Spleen (tissue), 11 donors: Measurements from ENCODE around the gene U2AF2. TPM values are rescaled to one million over a fixed set of nuclear protein-coding genes. Genes with fewer than 3 reads are reported as not detected.

Source experiments
- DNase-seq: peaks from one replicate; pipeline ENCODE4 v3.0.0-alpha.2; 2020
- H3K27ac ChIP-seq, 8 donors: fragments of 200-600 bp; sonication (generic) in 7 of 8; 1 replicate in 4 of 8; 2 replicates in 4 of 8; pipeline versions ENCODE4 v1.5.0 to v1.8.0; 2016 to 2021; ENCODE audit warnings: inconsistent platforms in 4 of 8, mild to moderate bottlenecking in 4 of 8, moderate library complexity in 1 of 8
- H3K27me3 ChIP-seq, 7 donors: fragments of 200-600 bp; sonication (generic) in 6 of 7; replicated peaks in 1 of 7; 1 replicate in 4 of 7; 2 replicates in 3 of 7; pipeline versions ENCODE4 v1.5.0 to v1.8.0; 2016 to 2021; ENCODE audit warnings: inconsistent platforms in 3 of 7, mild to moderate bottlenecking in 1 of 7
- H3K36me3 ChIP-seq, 6 donors: fragments of 200-600 bp; sonication (generic) in 5 of 6; 1 replicate in 4 of 6; 2 replicates in 2 of 6; pipeline versions ENCODE4 v1.5.0 to v1.8.0; 2016 to 2021; ENCODE audit warnings: inconsistent platforms in 2 of 6
- H3K4me1 ChIP-seq, 6 donors: fragments of 200-600 bp; sonication (generic) in 5 of 6; 1 replicate in 3 of 6; 2 replicates in 3 of 6; pipeline versions ENCODE4 v1.5.0 to v1.8.0; 2016 to 2021; ENCODE audit warnings: inconsistent platforms in 3 of 6
- H3K4me3 ChIP-seq, 8 donors: fragments of 200-600 bp; sonication (generic) in 7 of 8; 1 replicate in 4 of 8; 2 replicates in 4 of 8; pipeline versions ENCODE4 v1.5.0 to v1.8.0; 2016 to 2021; ENCODE audit warnings: inconsistent platforms in 4 of 8, mild to moderate bottlenecking in 4 of 8, moderate library complexity in 2 of 8
- H3K9me3 ChIP-seq, 8 donors: fragments of 200-600 bp; sonication (generic) in 7 of 8; 1 replicate in 4 of 8; 2 replicates in 4 of 8; pipeline versions ENCODE4 v1.5.0 to v1.8.0; 2016 to 2021; ENCODE audit warnings: inconsistent platforms in 4 of 8
- CTCF ChIP-seq, 11 experiments: fragments of 200-600 bp in 7 of 11; fragments of 450-650 bp in 4 of 11; sonication (generic) in 4 of 11; IDR thresholded peaks in 8 of 11; conservative IDR thresholded peaks in 3 of 11; 1 replicate in 7 of 11; 2 replicates in 4 of 11; pipeline versions ENCODE4 v1.4.0 to v1.8.0; 2016 to 2021; ENCODE audit warnings: antibody characterized with exemption in 11 of 11, inconsistent platforms in 4 of 11, mild to moderate bottlenecking in 1 of 11
- POLR2A ChIP-seq, 3 donors: fragments of 450-650 bp; IDR thresholded peaks; one replicate each; pipeline ENCODE4 v1.5.1; 2017; ENCODE audit warnings: antibody characterized with exemption in 3 of 3, mild to moderate bottlenecking in 1 of 3
- POLR2AphosphoS5 ChIP-seq, 3 donors: sonication (generic); formaldehyde crosslinking; IDR thresholded peaks; one replicate each; pipeline ENCODE4 v1.5.1; 2017; ENCODE audit warnings: antibody characterized with exemption in 3 of 3
- WGBS, 5 donors: extraction: QIAGEN DNeasy Blood & Tissue Kit in 3 of 5; methylation state at CpG; one replicate each; pipeline versions ENCODE4 v1.1.5 to v1.1.7; 2013 to 2018; 5-methylcytosine and 5-hydroxymethylcytosine counted together
- intact Hi-C: fragments of 100-400 bp; cut with DNase I; formaldehyde crosslinking; loops from one replicate; pipeline ENCODE4 v1.15.0; 2023; ENCODE audit warnings: low total_unique reads
- polyA plus RNA-seq, 3 donors: library from polyadenylated mRNA; stranded (reverse); fragments of 200-250 nt; gene quantifications; one replicate each; pipeline ENCODE4 v1.2.1, GENCODE V29; 2013
- total RNA-seq, 7 donors: library from RNA; depleted of rRNA in 3 of 7; stranded (reverse); fragments of >200 nt in 3 of 7; fragmentation: NEBNext Ultra II Directional in 4 of 7; extraction: Animal tissue kit (Norgen Biotek cat#: 25700) in 4 of 7; gene quantifications; one replicate each; pipeline versions ENCODE4 v1.1.0 to v1.2.1, GENCODE V29; 2016 to 2021
- donor health status: healthy with polysubstance abuse.
- donor health status: DM: no; HTN: no; CAD: no; lungs with moderate emphysema.
- donor health status: DM: no; HTN: no; CAD: no.
- donor health status: Bipolar disorder and iron deficiency.
- donor health status: healthy.
- donor health status: DM: no; HTN: no; CAD: no.
- donor health status: DM: yes; HTN: yes; CAD: no.

U2AF2 gene
- total and polyA plus RNA-seq, 10 donors = 67.2 to 218 (median 171) TPM

DNA sequence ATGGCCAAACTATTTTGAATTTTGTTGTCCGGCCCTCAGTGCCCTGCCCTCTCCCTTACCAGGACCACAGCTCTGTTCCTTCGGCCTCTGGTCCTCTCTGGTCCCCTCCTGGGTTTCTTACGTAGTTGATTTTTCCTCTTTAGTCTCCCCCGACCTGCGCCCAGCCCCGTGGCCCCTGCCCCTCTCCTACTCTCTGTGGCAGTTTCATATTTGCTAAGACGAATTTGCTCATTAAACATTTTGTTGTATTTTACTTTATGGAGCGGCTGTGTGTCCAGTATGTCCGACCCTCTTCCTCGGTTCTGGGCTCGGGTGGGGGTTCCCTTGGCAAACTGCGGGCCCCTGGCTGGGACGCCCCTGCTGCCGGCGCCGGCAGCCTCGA lies 19.6 kb downstream of the U2AF2 start:
- Histone ChIP-seq H3K36me3 (peaks cover 0 to 79% (median 53%) of the 10 kb centered on the region in 6 donors), H3K27me3 (no peaks in the 10 kb centered on the region), H3K4me1 (peaks cover 51 to 96% (median 74%) of the 10 kb centered on the region in 6 donors), H3K9me3 (no peaks in the 10 kb centered on the region), H3K27ac (peak overlapping the region; percentile 87 to 99 (median 95)), H3K4me3 (peak overlapping the region; percentile 59 to 98 (median 86))
- WGBS, 5 donors = 27 to 42% (median 33%) methylated on average over 16 to 17 of the region's 17 CpGs
- no peak for TF ChIP-seq CTCF (IDR thresholded peaks at IDR 0.05 in 8 of 11, conservative IDR thresholded peaks at IDR 0.05 in 3 of 11)
- no peak for TF ChIP-seq POLR2A (IDR thresholded peaks at IDR 0.05)
- TF ChIP-seq POLR2AphosphoS5 (IDR thresholded peaks at IDR 0.05) = no peak
- intact Hi-C loops = no loop called here
- no peak for DNase-seq

- peak within 1 kb of the TSS; percentile 59 to 98 (median 86) for H3K4me3 ChIP-seq
- WGBS, 5 donors = 1 to 2% (median 2%) methylated on average over 37 to 101 of the region's 101 CpGs
- H3K36me3 ChIP-seq = peaks cover 0 to 79% (median 53%) of the 10 kb centered on the region in 6 donors
- no peaks in the 10 kb centered on the region for H3K27me3 ChIP-seq
- intact Hi-C loops = no loop called here
- peak within 1 kb of the TSS; percentile 87 to 99 (median 95) for H3K27ac ChIP-seq
- peak; percentile 99 for DNase-seq
- TF ChIP-seq CTCF (IDR thresholded peaks at IDR 0.05 in 8 of 11, conservative IDR thresholded peaks at IDR 0.05 in 3 of 11) = peak in 3 of 11 experiments; percentile 3 to 39 (median 26)
- peak; percentile 93 to 97 (median 94) for TF ChIP-seq POLR2AphosphoS5 (IDR thresholded peaks at IDR 0.05)
- peak in 1 of 3 donors; percentile 29 for TF ChIP-seq POLR2A (IDR thresholded peaks at IDR 0.05)
- H3K4me1 ChIP-seq = peaks cover 57 to 96% (median 77%) of the 10 kb centered on the region in 6 donors
- H3K9me3 ChIP-seq = no peaks in the 10 kb centered on the region
Observed at GRCh38 chr19:55674841-55675660, 20.2 kb downstream of the U2AF2 start, which contains the start of gene EPN1. EPN1 (plus strand) TSS chr19:55675226; CDS start chr19:55678628, 3,402 bp downstream.

GRCh38 chr19:55675661-55676354 lies 21.0 kb downstream of the U2AF2 start:
- 11 to 17% (median 13%) methylated on average over 16 of the region's 16 CpGs for WGBS, 5 donors
- peak overlapping the region; percentile 87 to 99 (median 95) for H3K27ac ChIP-seq
- peaks cover 63 to 96% (median 79%) of the 10 kb centered on the region in 6 donors for H3K4me1 ChIP-seq

More at GRCh38 chr19:55675661-55676354, 21.0 kb downstream of the U2AF2 start:
- Histone ChIP-seq H3K27me3 (no peaks in the 10 kb centered on the region), H3K36me3 (peaks cover 0 to 79% (median 53%) of the 10 kb centered on the region in 6 donors), H3K9me3 (no peaks in the 10 kb centered on the region), H3K4me3 (peak overlapping the region; percentile 59 to 98 (median 86))
- intact Hi-C loops = no loop called here
- DNase-seq = no peak
- TF ChIP-seq POLR2A (IDR thresholded peaks at IDR 0.05) (no peak), POLR2AphosphoS5 (IDR thresholded peaks at IDR 0.05) (no peak), CTCF (IDR thresholded peaks at IDR 0.05 in 8 of 11, conservative IDR thresholded peaks at IDR 0.05 in 3 of 11) (no peak)
